Right lobe of liver (tissue), 6 donors: Measurements from ENCODE around the gene PCDHGC3. TPM values are rescaled to one million over a fixed set of nuclear protein-coding genes. Genes with fewer than 3 reads are reported as not detected.
A peak's percentile ranks its signal among the peaks of the same experiment; 100 is the strongest.

Experiments used
- ATAC-seq, 4 donors: fragments of 200-7000 bp; cut with Tn5 transposase; one replicate each; pipeline ENCODE4 v1.9.1; 2020; ENCODE audit warnings: mild to moderate bottlenecking in 4 of 4, moderate library complexity in 4 of 4
- DNase-seq, 3 donors: peaks; one replicate each; pipeline ENCODE4 v3.0.0-alpha.2; 2020
- H3K27ac ChIP-seq, 3 donors: fragments of 200-600 bp; one replicate each; pipeline ENCODE4 v1.8.0; 2022
- H3K27me3 ChIP-seq, 2 donors: fragments of 200-600 bp; one replicate each; pipeline ENCODE4 v1.8.0; 2022
- H3K36me3 ChIP-seq, 4 donors: fragments of 200-600 bp; sonication (generic) in 1 of 4; one replicate each; pipeline versions ENCODE4 v1.5.1 to v1.8.0; 2017 to 2022; ENCODE audit warnings: control low read depth in 1 of 4
- H3K4me1 ChIP-seq, 4 donors: fragments of 200-600 bp; sonication (generic) in 1 of 4; one replicate each; pipeline versions ENCODE4 v1.5.1 to v1.8.0; 2017 to 2022; ENCODE audit warnings: control low read depth in 1 of 4
- H3K4me3 ChIP-seq, 3 donors: fragments of 200-600 bp; one replicate each; pipeline ENCODE4 v1.8.0; 2022
- H3K9me3 ChIP-seq, 4 donors: fragments of 200-600 bp; sonication (generic) in 1 of 4; one replicate each; pipeline versions ENCODE4 v1.5.1 to v1.8.0; 2017 to 2022; ENCODE audit warnings: control low read depth in 1 of 4
- POLR2A ChIP-seq: fragments of 450-650 bp; IDR thresholded peaks from one replicate; pipeline ENCODE4 v1.6.1; 2017; ENCODE audit warnings: antibody characterized with exemption, mild to moderate bottlenecking
- WGBS: methylation state at CpG from one replicate; pipeline ENCODE4 v1.1.6; 2018; ENCODE audit warnings: low coverage, low lambda C conversion rate; ENCODE audit not compliant: insufficient coverage; ENCODE audit errors: missing lambda C conversion rate; 5-methylcytosine and 5-hydroxymethylcytosine counted together
- intact Hi-C, 2 donors: fragments of 100-400 bp; cut with DNase I; formaldehyde crosslinking; loops; one replicate each; pipeline versions ENCODE4 v1.11.2 to v1.14.1; 2022
- total RNA-seq, 6 experiments: library from RNA; depleted of rRNA in 2 of 6; stranded (reverse); fragments of >200 nt in 2 of 6; fragmentation: NEBNext Ultra II Directional in 3 of 6; extraction: Animal tissue kit (Norgen Biotek cat#: 25700) in 3 of 6; gene quantifications; one replicate each; pipeline versions ENCODE4 v1.1.0 to v1.2.4, GENCODE V29; 2016 to 2023
- TF ChIP-seq, protein P1 (sequence below), 4 donors: fragments of 200-600 bp in 3 of 4; fragments of 450-650 bp in 1 of 4; IDR thresholded peaks; one replicate each; pipeline versions ENCODE4 v1.5.1 to v1.8.0; 2016 to 2022; ENCODE audit warnings: antibody characterized with exemption in 4 of 4, mild to moderate bottlenecking in 2 of 4
- donor health status: DM: no; HTN: yes; CAD: no.
- donor health status: DM: no; HTN: no; CAD: no.
- donor health status: DM: no; HTN: no; CAD: no.
- donor health status: DM: no; HTN: yes; CAD: no.
- donor health status: DM: no; HTN: yes; CAD: no.

Gene PCDHGC3
- total RNA-seq, 6 experiments from 2014 or later: 6.1 to 10.6 (median 7.6) TPM

DNA sequence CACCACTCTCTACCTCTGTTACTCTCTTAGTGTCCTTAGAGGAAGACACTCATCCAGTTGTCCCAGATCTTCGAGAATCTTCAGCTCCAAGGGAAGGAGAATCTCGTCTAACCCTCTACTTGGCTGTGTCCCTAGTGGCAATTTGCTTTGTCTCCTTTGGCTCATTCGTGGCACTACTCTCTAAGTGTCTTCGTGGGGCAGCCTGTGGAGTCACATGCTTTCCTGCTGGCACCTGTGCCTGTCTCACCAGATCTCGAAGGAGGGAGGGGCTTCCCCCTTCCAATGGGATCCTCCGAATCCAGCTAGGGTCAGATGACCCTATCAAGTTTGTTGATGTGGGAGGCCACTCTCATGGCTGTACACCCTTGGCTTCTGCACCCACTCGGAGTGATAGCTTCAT, 11.4 kb downstream of the PCDHGC3 start:
- H3K4me3 ChIP-seq: no peak overlapping the region
- DNase-seq (peak in 1 of 3 donors; percentile 15), ATAC-seq (no peak)
- no peaks in the 10 kb centered on the region for H3K9me3 ChIP-seq
- H3K36me3 ChIP-seq: no peaks in the 10 kb centered on the region
- TF ChIP-seq, protein P1, sequence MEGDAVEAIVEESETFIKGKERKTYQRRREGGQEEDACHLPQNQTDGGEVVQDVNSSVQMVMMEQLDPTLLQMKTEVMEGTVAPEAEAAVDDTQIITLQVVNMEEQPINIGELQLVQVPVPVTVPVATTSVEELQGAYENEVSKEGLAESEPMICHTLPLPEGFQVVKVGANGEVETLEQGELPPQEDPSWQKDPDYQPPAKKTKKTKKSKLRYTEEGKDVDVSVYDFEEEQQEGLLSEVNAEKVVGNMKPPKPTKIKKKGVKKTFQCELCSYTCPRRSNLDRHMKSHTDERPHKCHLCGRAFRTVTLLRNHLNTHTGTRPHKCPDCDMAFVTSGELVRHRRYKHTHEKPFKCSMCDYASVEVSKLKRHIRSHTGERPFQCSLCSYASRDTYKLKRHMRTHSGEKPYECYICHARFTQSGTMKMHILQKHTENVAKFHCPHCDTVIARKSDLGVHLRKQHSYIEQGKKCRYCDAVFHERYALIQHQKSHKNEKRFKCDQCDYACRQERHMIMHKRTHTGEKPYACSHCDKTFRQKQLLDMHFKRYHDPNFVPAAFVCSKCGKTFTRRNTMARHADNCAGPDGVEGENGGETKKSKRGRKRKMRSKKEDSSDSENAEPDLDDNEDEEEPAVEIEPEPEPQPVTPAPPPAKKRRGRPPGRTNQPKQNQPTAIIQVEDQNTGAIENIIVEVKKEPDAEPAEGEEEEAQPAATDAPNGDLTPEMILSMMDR (IDR thresholded peaks at IDR 0.05): no peak
- no peak for TF ChIP-seq POLR2A
- H3K27ac ChIP-seq: no peak overlapping the region
- intact Hi-C loops: no loop called here
- peaks cover 0 to 8% (median 0%) of the 10 kb centered on the region in 4 donors for H3K4me1 ChIP-seq
- WGBS: 81% methylated on average over 5 of the region's 7 CpGs
- H3K27me3 ChIP-seq: no peaks in the 10 kb centered on the region

DNA sequence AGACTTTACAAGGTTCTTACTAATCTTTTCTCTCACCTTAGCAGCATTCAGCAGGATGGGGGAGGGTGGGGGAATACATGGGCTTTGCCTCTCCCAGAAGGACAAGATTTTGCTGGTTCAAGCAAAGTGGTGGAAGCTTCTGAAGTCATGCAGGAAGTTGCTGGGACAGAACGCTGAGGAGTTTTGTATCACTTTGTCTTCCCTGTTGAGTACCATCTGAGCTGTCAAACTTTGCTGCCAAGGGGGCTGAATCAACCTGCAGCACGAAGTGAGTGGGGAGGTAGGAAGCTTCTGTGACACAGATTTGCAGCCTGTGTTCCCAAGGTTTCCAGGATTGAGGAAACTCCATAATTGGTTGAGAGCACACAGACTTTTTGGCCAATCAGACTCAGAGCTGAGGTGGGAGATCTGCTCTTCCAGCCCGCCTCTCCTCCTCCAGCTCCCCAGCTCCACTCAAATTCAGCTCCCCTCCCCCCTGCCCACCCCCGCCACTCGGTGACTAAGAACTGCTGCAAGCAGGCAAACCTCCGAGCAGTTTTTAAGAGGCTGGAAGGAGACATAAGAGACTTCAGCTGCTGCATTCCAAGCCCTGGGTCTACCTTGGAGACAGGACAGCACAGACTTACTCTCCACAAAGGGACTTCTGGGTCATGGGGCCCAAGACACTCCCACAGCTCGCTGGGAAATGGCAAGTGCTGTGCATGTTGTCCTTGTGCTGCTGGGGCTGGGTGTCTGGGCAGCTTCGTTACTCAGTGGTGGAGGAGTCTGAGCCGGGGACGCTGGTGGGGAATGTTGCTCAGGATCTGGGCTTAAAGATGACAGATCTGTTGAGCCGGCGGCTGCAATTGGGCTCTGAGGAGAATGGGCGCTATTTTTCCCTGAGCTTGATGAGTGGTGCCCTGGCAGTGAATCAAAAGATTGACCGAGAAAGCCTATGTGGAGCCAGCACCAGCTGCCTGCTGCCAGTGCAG, 13.1 kb downstream of the PCDHGC3 start, which contains the start of gene PCDHGC5:
Gene PCDHGC5, plus strand, starts transcription at position 491 of the 971 bp plus-strand sequence. Its CDS starts 160 bp downstream, at position 651.
- no peak for ATAC-seq
- WGBS: 48% methylated on average over 3 of the region's 14 CpGs
- Histone ChIP-seq H3K27me3 (no peaks in the 10 kb centered on the region), H3K27ac (no peak within 1 kb of the TSS), H3K4me3 (no peak within 1 kb of the TSS), H3K9me3 (no peaks in the 10 kb centered on the region), H3K36me3 (no peaks in the 10 kb centered on the region), H3K4me1 (peaks cover 0 to 13% (median 0%) of the 10 kb centered on the region in 4 donors)
- peak in 1 of 3 donors; percentile 23 for DNase-seq
- TF ChIP-seq POLR2A: no peak
- TF ChIP-seq, protein P1 (IDR thresholded peaks at IDR 0.05): no peak
- intact Hi-C loops: no loop called here

DNA sequence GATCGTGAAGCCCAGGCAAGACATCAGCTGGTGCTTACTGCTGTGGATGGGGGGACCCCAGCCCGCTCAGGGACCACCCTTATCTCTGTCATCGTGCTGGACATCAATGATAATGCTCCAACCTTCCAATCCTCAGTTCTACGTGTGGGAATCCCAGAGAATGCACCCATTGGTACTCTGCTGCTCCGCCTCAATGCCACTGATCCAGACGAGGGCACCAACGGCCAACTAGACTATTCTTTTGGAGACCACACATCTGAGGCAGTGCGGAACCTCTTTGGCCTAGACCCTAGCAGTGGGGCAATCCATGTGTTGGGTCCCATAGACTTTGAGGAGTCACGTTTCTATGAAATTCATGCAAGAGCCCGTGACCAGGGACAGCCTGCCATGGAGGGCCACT, 14.1 kb downstream of the PCDHGC3 start:
- peak in 1 of 3 donors; percentile 23 for DNase-seq
- 87% methylated on average over 5 of the region's 10 CpGs for WGBS

DNA sequence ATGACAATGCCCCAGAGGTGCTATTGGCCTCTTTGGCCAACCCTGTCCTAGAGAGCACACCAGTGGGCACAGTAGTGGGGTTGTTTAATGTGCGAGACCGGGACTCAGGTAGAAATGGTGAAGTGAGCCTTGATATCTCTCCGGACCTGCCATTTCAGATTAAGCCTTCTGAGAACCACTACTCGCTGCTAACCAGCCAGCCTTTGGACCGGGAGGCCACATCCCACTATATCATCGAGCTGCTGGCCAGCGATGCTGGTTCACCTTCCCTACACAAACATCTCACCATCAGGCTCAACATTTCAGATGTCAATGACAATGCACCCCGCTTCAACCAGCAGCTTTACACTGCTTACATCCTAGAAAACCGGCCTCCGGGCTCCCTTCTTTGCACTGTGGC, 14.5 kb downstream of the PCDHGC3 start:
- intact Hi-C loops: no loop called here
- WGBS: 92% methylated on average over 2 of the region's 10 CpGs
- Histone ChIP-seq H3K9me3 (no peaks in the 10 kb centered on the region), H3K27ac (no peak overlapping the region), H3K4me3 (no peak overlapping the region), H3K36me3 (no peaks in the 10 kb centered on the region), H3K4me1 (peaks cover 0 to 13% (median 0%) of the 10 kb centered on the region in 4 donors), H3K27me3 (no peaks in the 10 kb centered on the region)
- DNase-seq (peak in 1 of 3 donors; percentile 28), ATAC-seq (no peak)
- no peak for TF ChIP-seq POLR2A
- TF ChIP-seq, protein P1 (IDR thresholded peaks at IDR 0.05): no peak

More for the DNA sequence above, 14.1 kb downstream of the PCDHGC3 start:
- Histone ChIP-seq H3K27me3 (no peaks in the 10 kb centered on the region), H3K4me1 (peaks cover 0 to 13% (median 0%) of the 10 kb centered on the region in 4 donors), H3K9me3 (no peaks in the 10 kb centered on the region), H3K4me3 (no peak overlapping the region), H3K36me3 (no peaks in the 10 kb centered on the region), H3K27ac (no peak overlapping the region)
- TF ChIP-seq, protein P1 (IDR thresholded peaks at IDR 0.05): no peak
- TF ChIP-seq POLR2A: no peak
- no peak for ATAC-seq
- intact Hi-C loops: no loop called here
